HG02571 (cell line): ENCODE results near the gene AGBL1.

ENCODE experiments used
- ATAC-seq: cut with Tn5 transposase; IDR thresholded peaks from one replicate; pipeline ENCODE4 v1.9.1; 2021; ENCODE audit warnings: mild to moderate bottlenecking, moderate library complexity; ENCODE audit not compliant: unreplicated experiment

AGBL1 gene

GRCh38 chr15:86905625-86906256 lies 826.1 kb downstream of the AGBL1 start:
- ATAC-seq: no peak

GRCh38 chr15:86906376-86906775 lies 826.7 kb downstream of the AGBL1 start:
- no peak for ATAC-seq

GRCh38 chr15:86911022-86911421 lies 831.4 kb downstream of the AGBL1 start:
- no peak for ATAC-seq

- no peak for ATAC-seq
Measured at GRCh38 chr15:86912661-86913060, 833.0 kb downstream of the AGBL1 start.

GRCh38 chr15:86915811-86916331 lies 836.2 kb downstream of the AGBL1 start:
- no peak for ATAC-seq

GRCh38 chr15:86916671-86917360 lies 837.1 kb downstream of the AGBL1 start:
- no peak for ATAC-seq

- no peak for ATAC-seq
Measured at GRCh38 chr15:86917361-86917671, 837.6 kb downstream of the AGBL1 start.

- no peak for ATAC-seq
Measured at GRCh38 chr15:86919581-86919980, 839.9 kb downstream of the AGBL1 start.

- ATAC-seq: no peak
Measured at GRCh38 chr15:86929461-86929860, 849.8 kb downstream of the AGBL1 start.

GRCh38 chr15:86932456-86932855 lies 852.8 kb downstream of the AGBL1 start:
- no peak for ATAC-seq

- no peak for ATAC-seq
Measured at GRCh38 chr15:86935841-86936240, 856.2 kb downstream of the AGBL1 start.

- no peak for ATAC-seq
Measured at GRCh38 chr15:86942285-86942684, 862.6 kb downstream of the AGBL1 start.

- no peak for ATAC-seq
Measured at GRCh38 chr15:86948719-86949118, 869.0 kb downstream of the AGBL1 start.

- no peak for ATAC-seq
Measured at GRCh38 chr15:86959254-86959653, 879.6 kb downstream of the AGBL1 start.

GRCh38 chr15:86961669-86962068 lies 882.0 kb downstream of the AGBL1 start:
- ATAC-seq: no peak

GRCh38 chr15:86964271-86964670 lies 884.6 kb downstream of the AGBL1 start:
- ATAC-seq: no peak

- no peak for ATAC-seq
Measured at GRCh38 chr15:86968244-86968643, 888.6 kb downstream of the AGBL1 start.

GRCh38 chr15:86969364-86969763 lies 889.7 kb downstream of the AGBL1 start:
- no peak for ATAC-seq

GRCh38 chr15:86973284-86973844 lies 893.7 kb downstream of the AGBL1 start:
- no peak for ATAC-seq

GRCh38 chr15:86988033-86988432 lies 908.4 kb downstream of the AGBL1 start:
- ATAC-seq: no peak

GRCh38 chr15:87021751-87022150 lies 942.1 kb downstream of the AGBL1 start:
- no peak for ATAC-seq

- ATAC-seq: no peak
Measured at GRCh38 chr15:87031540-87032230, 952.0 kb downstream of the AGBL1 start.
